Neural cell (in vitro differentiated cells): ENCODE data around the gene DDX31.

Source experiments
- EZH2 ChIP-seq: fragments of 200-600, 300-800 bp; shearing (Covaris generic), sonication (generic); IDR thresholded peaks from 2 replicates; pipeline ENCODE4 v1.6.1; 2014; ENCODE audit warnings: antibody characterized with exemption, low read length, borderline replicate concordance, mild to moderate bottlenecking; ENCODE audit not compliant: insufficient read depth, poor library complexity, severe bottlenecking
- MXI1 ChIP-seq: fragments of 450-650 bp; conservative IDR thresholded peaks from 2 replicates; pipeline ENCODE4 v1.6.1; 2014; ENCODE audit warnings: antibody characterized with exemption, mild to moderate bottlenecking; ENCODE audit not compliant: poor library complexity, severe bottlenecking
- POLR2AphosphoS5 ChIP-seq: IDR thresholded peaks from 2 replicates; pipeline ENCODE4 v1.6.1; 2012
- RAD21 ChIP-seq: fragments of 450-650 bp; conservative IDR thresholded peaks from 2 replicates; pipeline ENCODE4 v1.6.1; 2014; ENCODE audit warnings: antibody characterized with exemption, mild to moderate bottlenecking, moderate library complexity
- SMC3 ChIP-seq: fragments of 450-650 bp; conservative IDR thresholded peaks from 2 replicates; pipeline ENCODE4 v1.6.1; 2014; ENCODE audit warnings: antibody characterized with exemption, mild to moderate bottlenecking, moderate library complexity; ENCODE audit not compliant: poor library complexity
- TAF1 ChIP-seq: IDR thresholded peaks from 2 replicates; pipeline ENCODE4 v1.6.1; 2012; ENCODE audit warnings: low read depth
- TF ChIP-seq, protein P1 (sequence below): fragments of 450-650 bp; IDR thresholded peaks from 2 replicates; pipeline ENCODE4 v1.5.1; 2014; ENCODE audit warnings: antibody characterized with exemption, mild to moderate bottlenecking, moderate library complexity; ENCODE audit not compliant: poor library complexity, severe bottlenecking

DNA sequence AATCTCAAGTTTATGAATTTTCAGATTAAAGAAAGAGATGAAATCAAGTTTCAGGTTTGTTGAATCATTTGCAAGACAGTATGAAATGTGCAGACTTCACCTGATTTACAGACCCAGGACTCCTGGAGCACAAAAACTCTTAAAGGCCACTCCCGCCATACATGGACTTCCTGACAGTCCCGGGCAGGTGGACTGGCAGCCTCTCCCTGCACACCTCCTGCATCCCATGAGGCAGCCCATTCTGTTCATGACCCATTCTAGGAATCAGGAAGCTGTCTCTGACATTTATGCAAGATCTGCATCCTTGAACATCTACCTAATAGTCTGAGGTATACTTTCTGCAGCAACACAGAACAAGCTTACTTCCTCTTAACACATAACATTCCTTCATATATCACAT is 5.9 kb downstream of the DDX31 start:
- TF ChIP-seq TAF1 (no peak), SMC3 (no peak), RAD21 (no peak), MXI1 (no peak), EZH2 (no peak), POLR2AphosphoS5 (no peak)
- TF ChIP-seq, protein P1, sequence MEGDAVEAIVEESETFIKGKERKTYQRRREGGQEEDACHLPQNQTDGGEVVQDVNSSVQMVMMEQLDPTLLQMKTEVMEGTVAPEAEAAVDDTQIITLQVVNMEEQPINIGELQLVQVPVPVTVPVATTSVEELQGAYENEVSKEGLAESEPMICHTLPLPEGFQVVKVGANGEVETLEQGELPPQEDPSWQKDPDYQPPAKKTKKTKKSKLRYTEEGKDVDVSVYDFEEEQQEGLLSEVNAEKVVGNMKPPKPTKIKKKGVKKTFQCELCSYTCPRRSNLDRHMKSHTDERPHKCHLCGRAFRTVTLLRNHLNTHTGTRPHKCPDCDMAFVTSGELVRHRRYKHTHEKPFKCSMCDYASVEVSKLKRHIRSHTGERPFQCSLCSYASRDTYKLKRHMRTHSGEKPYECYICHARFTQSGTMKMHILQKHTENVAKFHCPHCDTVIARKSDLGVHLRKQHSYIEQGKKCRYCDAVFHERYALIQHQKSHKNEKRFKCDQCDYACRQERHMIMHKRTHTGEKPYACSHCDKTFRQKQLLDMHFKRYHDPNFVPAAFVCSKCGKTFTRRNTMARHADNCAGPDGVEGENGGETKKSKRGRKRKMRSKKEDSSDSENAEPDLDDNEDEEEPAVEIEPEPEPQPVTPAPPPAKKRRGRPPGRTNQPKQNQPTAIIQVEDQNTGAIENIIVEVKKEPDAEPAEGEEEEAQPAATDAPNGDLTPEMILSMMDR, result no peak
